Measurements from ENCODE around the gene METTL22. TPM values are rescaled to one million over a fixed set of nuclear protein-coding genes. Genes with fewer than 3 reads are reported as not detected.

Gene METTL22
- total RNA-seq, 4 donors from 2014 or later: 20.2 to 70.3 (median 45.4) TPM

DNA sequence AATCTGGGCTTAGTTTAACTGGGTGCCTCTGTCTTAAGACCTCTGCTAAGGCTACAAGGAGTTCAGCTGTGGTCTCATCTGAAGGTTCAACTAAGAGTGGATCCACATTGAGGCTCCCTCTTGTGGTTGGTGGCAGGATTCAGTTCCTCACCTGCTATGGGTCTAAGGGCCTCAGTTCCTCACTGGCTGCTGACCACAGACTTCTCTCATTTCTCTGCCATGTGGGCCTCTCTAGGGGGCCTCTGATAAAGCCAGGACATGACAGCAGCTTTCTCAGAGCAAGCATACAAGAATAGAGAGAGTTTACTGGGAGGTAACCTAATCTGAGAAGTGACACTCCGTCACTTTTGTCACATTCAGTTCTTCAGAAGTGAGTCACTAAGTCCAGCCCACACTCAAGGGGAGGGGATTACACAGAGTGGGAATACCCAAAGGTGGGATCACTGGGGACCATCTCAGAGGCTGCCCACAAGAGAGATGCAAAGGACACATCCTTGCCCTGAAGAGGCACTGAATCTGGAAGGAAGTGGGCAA, 33.8 kb downstream of the METTL22 start:
- Histone ChIP-seq H3K4me1 (no peaks in the 10 kb centered on the region), H3K9me3 (no peaks in the 10 kb centered on the region), H3K27me3 (no peaks in the 10 kb centered on the region), H3K36me3 (no peaks in the 10 kb centered on the region), H3K4me3 (no peak overlapping the region), H3K27ac (no peak overlapping the region)
- intact Hi-C loops (cut with DNase I; ENCODE audit: low total_unique reads): loop anchor here (10.0 kb wide), 1 partner anchor 230 kb away; the partner anchor contains the start of gene LITAFD
- TF ChIP-seq POLR2A (IDR thresholded peaks at IDR 0.05): no peak
- TF ChIP-seq, protein P1, sequence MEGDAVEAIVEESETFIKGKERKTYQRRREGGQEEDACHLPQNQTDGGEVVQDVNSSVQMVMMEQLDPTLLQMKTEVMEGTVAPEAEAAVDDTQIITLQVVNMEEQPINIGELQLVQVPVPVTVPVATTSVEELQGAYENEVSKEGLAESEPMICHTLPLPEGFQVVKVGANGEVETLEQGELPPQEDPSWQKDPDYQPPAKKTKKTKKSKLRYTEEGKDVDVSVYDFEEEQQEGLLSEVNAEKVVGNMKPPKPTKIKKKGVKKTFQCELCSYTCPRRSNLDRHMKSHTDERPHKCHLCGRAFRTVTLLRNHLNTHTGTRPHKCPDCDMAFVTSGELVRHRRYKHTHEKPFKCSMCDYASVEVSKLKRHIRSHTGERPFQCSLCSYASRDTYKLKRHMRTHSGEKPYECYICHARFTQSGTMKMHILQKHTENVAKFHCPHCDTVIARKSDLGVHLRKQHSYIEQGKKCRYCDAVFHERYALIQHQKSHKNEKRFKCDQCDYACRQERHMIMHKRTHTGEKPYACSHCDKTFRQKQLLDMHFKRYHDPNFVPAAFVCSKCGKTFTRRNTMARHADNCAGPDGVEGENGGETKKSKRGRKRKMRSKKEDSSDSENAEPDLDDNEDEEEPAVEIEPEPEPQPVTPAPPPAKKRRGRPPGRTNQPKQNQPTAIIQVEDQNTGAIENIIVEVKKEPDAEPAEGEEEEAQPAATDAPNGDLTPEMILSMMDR (IDR thresholded peaks at IDR 0.05): peak in 2 of 4 experiments; percentile 2 to 12
- DNase-seq: no peak

DNA sequence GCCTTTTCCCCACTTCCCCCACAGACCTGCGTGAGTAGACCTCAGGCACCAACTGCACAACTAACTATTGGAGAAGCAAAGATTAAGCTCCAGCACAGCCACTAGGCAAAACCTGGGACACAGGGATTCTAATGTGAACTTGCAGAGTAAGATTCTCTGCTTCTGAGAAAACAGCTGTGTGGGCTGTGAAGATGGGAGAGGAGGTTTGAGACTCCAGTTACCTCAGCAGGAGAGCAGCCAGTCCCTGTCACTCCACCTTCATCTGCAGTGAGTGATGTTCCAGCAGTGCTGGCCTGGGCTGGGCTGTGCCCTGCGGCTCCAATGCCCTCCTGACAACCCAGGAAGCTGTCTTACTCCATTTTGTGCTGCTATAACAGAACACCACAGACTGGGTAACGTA, 34.9 kb downstream of the METTL22 start:
- no peaks in the 10 kb centered on the region for H3K4me1 ChIP-seq
- no peaks in the 10 kb centered on the region for H3K27me3 ChIP-seq
- H3K9me3 ChIP-seq: no peaks in the 10 kb centered on the region
- TF ChIP-seq, protein P1 (IDR thresholded peaks at IDR 0.05): no peak
- TF ChIP-seq POLR2A (IDR thresholded peaks at IDR 0.05): no peak
- DNase-seq: no peak
- H3K36me3 ChIP-seq: no peaks in the 10 kb centered on the region
- no peak overlapping the region for H3K4me3 ChIP-seq
- intact Hi-C loops (cut with DNase I; ENCODE audit: low total_unique reads): loop anchor here (10.0 kb wide), 1 partner anchor 228 kb away; the partner anchor contains the start of gene LITAFD
- no peak overlapping the region for H3K27ac ChIP-seq

DNA sequence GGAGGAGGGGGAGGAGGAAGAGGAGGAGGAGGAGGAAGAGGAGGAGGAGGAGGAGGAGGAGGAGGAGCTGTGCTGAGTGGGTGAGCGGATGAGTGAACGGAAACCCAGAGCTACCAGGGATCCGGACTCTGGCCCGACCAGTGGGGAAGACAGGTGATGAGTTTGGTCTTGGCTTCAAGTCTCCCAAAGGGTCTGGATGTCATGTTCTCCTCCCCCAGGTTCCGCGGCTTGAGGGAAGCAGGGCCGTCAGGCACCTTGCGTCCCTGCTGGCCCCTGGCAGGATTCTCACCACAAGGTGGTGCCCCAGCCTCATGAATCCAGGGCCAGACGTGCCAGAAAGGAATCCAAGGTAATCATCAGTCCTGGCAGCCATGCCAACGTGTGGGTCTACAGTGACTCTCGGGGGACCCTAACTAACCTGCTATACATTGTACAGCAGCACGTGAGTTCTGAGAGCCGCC, 39.4 kb downstream of the METTL22 start:
- H3K36me3 ChIP-seq: no peaks in the 10 kb centered on the region
- H3K4me3 ChIP-seq: no peak overlapping the region
- no peaks in the 10 kb centered on the region for H3K27me3 ChIP-seq
- no peaks in the 10 kb centered on the region for H3K9me3 ChIP-seq
- H3K27ac ChIP-seq: no peak overlapping the region
- no peaks in the 10 kb centered on the region for H3K4me1 ChIP-seq
- intact Hi-C loops (cut with DNase I; ENCODE audit: low total_unique reads): no loop called here
- TF ChIP-seq, protein P1 (IDR thresholded peaks at IDR 0.05): peak; percentile 27 to 70 (median 61)
- TF ChIP-seq POLR2A (IDR thresholded peaks at IDR 0.05): no peak
- DNase-seq: peak; percentile 41 to 46

DNA sequence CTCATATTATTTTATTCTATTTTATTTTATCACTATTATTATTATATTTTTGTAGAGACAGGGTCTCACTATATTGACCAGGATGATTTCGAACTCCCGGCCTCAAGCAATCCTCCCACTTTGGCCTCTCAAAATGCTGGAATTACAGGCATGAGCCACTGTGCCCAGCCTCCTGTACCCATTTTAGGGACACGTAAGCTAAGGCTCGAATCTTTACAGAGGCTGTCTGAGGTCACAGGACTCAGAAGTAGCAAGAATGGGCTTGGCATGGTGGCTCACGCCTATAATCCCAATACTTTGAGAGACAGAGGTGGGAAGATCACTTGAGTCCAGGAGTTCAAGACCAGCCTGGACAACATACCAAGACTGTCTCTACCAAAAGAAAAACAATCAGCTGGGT, 40.2 kb downstream of the METTL22 start:
- TF ChIP-seq, protein P1 (IDR thresholded peaks at IDR 0.05): no peak
- no peak for TF ChIP-seq POLR2A (IDR thresholded peaks at IDR 0.05)

DNA sequence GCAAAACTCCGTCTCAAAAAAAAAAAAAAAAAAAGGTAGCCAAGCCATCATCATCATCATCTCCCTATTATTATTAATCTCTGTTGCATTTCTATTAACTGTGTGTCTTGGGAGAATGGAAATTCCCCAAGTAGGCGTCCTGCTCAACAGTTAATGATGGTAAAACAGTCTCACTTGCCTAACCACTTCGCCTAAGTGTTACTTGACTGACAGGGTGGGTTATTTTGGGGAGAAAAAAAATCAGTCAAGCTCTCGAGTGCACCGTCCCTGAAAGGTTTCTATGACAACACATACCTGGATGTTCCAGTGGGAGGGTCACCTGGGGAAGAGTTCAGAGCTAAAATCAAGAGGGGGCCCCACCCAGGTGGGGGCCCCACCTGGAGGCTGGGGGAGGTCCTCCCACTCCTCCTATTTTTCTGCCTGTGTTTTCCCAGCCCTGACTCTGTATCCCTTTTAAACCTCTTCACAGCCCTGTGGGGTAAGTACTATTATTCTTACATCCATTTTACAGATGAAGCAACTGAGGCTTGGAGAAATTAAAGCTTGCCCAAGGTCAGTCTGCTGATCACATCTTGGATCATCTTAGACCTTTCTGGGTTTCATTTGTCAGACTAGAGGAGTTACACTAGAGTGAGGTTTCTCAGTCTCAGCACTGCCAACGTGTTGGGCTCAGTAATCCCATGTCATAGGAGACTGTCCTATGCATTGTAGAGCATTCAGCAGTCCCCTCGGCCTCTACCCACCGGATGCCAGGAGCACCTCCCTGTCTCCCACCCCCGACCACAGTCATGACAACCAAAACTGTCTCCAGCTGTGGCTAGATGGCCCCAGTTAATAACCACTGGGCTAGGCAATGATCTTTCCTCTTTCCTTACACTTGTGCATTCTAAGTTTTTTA, 41.9 kb downstream of the METTL22 start:
- Histone ChIP-seq H3K4me1 (no peaks in the 10 kb centered on the region), H3K36me3 (no peaks in the 10 kb centered on the region), H3K9me3 (no peaks in the 10 kb centered on the region), H3K27ac (no peak overlapping the region), H3K4me3 (no peak overlapping the region), H3K27me3 (no peaks in the 10 kb centered on the region)
- TF ChIP-seq POLR2A (IDR thresholded peaks at IDR 0.05): no peak
- TF ChIP-seq, protein P1 (IDR thresholded peaks at IDR 0.05): no peak
- DNase-seq: no peak
- intact Hi-C loops (cut with DNase I; ENCODE audit: low total_unique reads): no loop called here

More for the DNA sequence above, 40.2 kb downstream of the METTL22 start:
- intact Hi-C loops (cut with DNase I; ENCODE audit: low total_unique reads): no loop called here
- Histone ChIP-seq H3K4me1 (no peaks in the 10 kb centered on the region), H3K27me3 (no peaks in the 10 kb centered on the region), H3K36me3 (no peaks in the 10 kb centered on the region), H3K4me3 (no peak overlapping the region), H3K27ac (no peak overlapping the region), H3K9me3 (no peaks in the 10 kb centered on the region)
- no peak for DNase-seq
